Endothelial cell of umbilical vein (primary cell): ENCODE data around the gene TFAP2B. TPM values are rescaled to one million over a fixed set of nuclear protein-coding genes. Genes with fewer than 3 reads are reported as not detected.

ENCODE experiments used
- BruUV-seq: library from RNA; stranded (reverse); fragments of 400-500 nt; replicated peaks from 2 replicates; lab custom pipeline; 2021; lab: Mats Ljungman, UMichigan
- CTCF ChIA-PET: fragments of 300-600, 350-600 bp; sonication (Branson Sonifier 250); formaldehyde crosslinking; loops from one replicate; lab custom pipeline; 2021; ENCODE audit warnings: antibody characterized with exemption, inconsistent platforms; lab: Charles Lee
- POLR2A ChIA-PET: fragments of 300-600, 350-600 bp; sonication (Branson Sonifier 250); formaldehyde crosslinking; loops from one replicate; lab custom pipeline; 2021; ENCODE audit warnings: antibody characterized with exemption, inconsistent platforms; lab: Charles Lee
- DNase-seq: peaks from one replicate; pipeline ENCODE4 v3.0.0-alpha.2; 2011; ENCODE audit warnings: low read depth, low spot score
- FAIRE-seq: peaks from 2 replicates; lab custom pipeline; 2011; peaks lifted over from hg19 to GRCh38; lab: Jason Lieb, UNC
- H2AFZ ChIP-seq: 2 replicates; pipeline ENCODE4 v1.6.0; 2012; ENCODE audit warnings: low read depth, low read length, control low read depth, inconsistent platforms
- H3K27ac ChIP-seq: 2 replicates; pipeline ENCODE4 v1.5.1; 2011; ENCODE audit warnings: low read depth, mild to moderate bottlenecking, control low read depth, low read length, moderate library complexity; ENCODE audit not compliant: insufficient read depth
- H3K27me3 ChIP-seq, 2 experiments: 2 replicates each; pipeline versions ENCODE4 v1.6.0 to v1.6.1; 2011; ENCODE audit warnings: low read length in 2 of 2, mixed read lengths in 1 of 2; ENCODE audit not compliant: control insufficient read depth in 2 of 2, insufficient read depth in 2 of 2
- H3K36me3 ChIP-seq, 2 experiments: 2 replicates in 1 of 2; 3 replicates in 1 of 2; pipeline ENCODE4 v1.5.1; 2011; ENCODE audit warnings: low read length in 2 of 2, mild to moderate bottlenecking in 1 of 2, moderate library complexity in 1 of 2; ENCODE audit not compliant: control insufficient read depth in 2 of 2, insufficient read depth in 2 of 2; ENCODE audit errors: extremely low read depth in 1 of 2
- H3K4me1 ChIP-seq: 3 replicates; pipeline ENCODE4 v1.5.1; 2011; ENCODE audit warnings: mild to moderate bottlenecking, low read length; ENCODE audit not compliant: control insufficient read depth, insufficient read depth; ENCODE audit errors: extremely low read depth
- H3K4me2 ChIP-seq: 2 replicates; pipeline ENCODE4 v1.6.1; 2011; ENCODE audit warnings: low read length, control low read depth, mixed read lengths; ENCODE audit not compliant: insufficient read depth
- H3K4me3 ChIP-seq, 3 experiments: fragments of 200-600 bp in 1 of 3; sonication (generic), shearing (Covaris generic) in 1 of 3; replicated peaks in 1 of 3; 2 replicates each; pipeline ENCODE4 v1.5.1; 2011 to 2016; ENCODE audit warnings: control low read depth in 3 of 3, low read length in 3 of 3, mild to moderate bottlenecking in 2 of 3, inconsistent platforms in 1 of 3, low read depth in 1 of 3, moderate library complexity in 1 of 3; ENCODE audit not compliant: insufficient read depth in 1 of 3
- H3K79me2 ChIP-seq: 2 replicates; pipeline ENCODE4 v1.6.0; 2012; ENCODE audit warnings: low read length, inconsistent platforms; ENCODE audit not compliant: control insufficient read depth, insufficient read depth
- H3K9ac ChIP-seq: replicated peaks from 2 replicates; pipeline ENCODE3; 2011; ENCODE audit warnings: low read length, control low read depth; ENCODE audit not compliant: insufficient read depth; ENCODE audit errors: extremely low read depth
- H3K9me1 ChIP-seq: replicated peaks from 3 replicates; pipeline ENCODE4 v1.6.0; 2011; ENCODE audit warnings: mild to moderate bottlenecking, low read length; ENCODE audit not compliant: control insufficient read depth, insufficient read depth; ENCODE audit errors: extremely low read depth
- H3K9me3 ChIP-seq: replicated peaks from 2 replicates; pipeline ENCODE4 v1.5.1; 2012; ENCODE audit warnings: low read length, inconsistent platforms; ENCODE audit not compliant: control insufficient read depth, insufficient read depth
- H4K20me1 ChIP-seq: replicated peaks from 2 replicates; pipeline ENCODE3; 2011; ENCODE audit warnings: mild to moderate bottlenecking, low read length; ENCODE audit not compliant: control insufficient read depth, insufficient read depth; ENCODE audit errors: extremely low read depth
- EZH2 ChIP-seq: IDR thresholded peaks from 2 replicates; pipeline ENCODE4 v1.6.1; 2012; ENCODE audit warnings: borderline replicate concordance, low read depth, mild to moderate bottlenecking, moderate library complexity, low read length, inconsistent platforms; ENCODE audit not compliant: severe bottlenecking
- GATA2 ChIP-seq: IDR thresholded peaks from 2 replicates; pipeline ENCODE4 v1.7.0; 2011; ENCODE audit warnings: low read depth, mild to moderate bottlenecking, moderate library complexity, mixed read lengths, low read length; ENCODE audit not compliant: insufficient read length, insufficient read depth
- JUN ChIP-seq: IDR thresholded peaks from 2 replicates; pipeline ENCODE4 v1.6.1; 2011; ENCODE audit warnings: borderline replicate concordance, low read depth; ENCODE audit not compliant: insufficient read length, insufficient read depth
- MAX ChIP-seq: IDR thresholded peaks from 2 replicates; pipeline ENCODE4 v1.6.1; 2011; ENCODE audit not compliant: insufficient read depth, insufficient read length
- MYC ChIP-seq: IDR thresholded peaks from one replicate; pipeline ENCODE4 v1.6.1; 2011; ENCODE audit warnings: mild to moderate bottlenecking, low read depth, low read length
- POLR2A ChIP-seq: IDR thresholded peaks from 2 replicates; pipeline ENCODE4 v1.6.1; 2012; ENCODE audit warnings: low read depth, mild to moderate bottlenecking, control low read depth, low read length
- POLR2AphosphoS5 ChIP-seq: IDR thresholded peaks from 2 replicates; pipeline ENCODE4 v1.6.1; 2012; ENCODE audit warnings: low read depth, mild to moderate bottlenecking, control low read depth, low read length, moderate library complexity; ENCODE audit not compliant: insufficient read depth
- dilution Hi-C: fragments of 300-500 bp; cut with MboI; formaldehyde crosslinking; loops from one replicate; pipeline ENCODE4 v1.15.0; 2019; ENCODE audit warnings: low sequenced_read_pairs; ENCODE audit not compliant: extremely low pct_ligation_motif_present
- intact Hi-C: fragments of 100-400 bp; cut with micrococcal nuclease; formaldehyde crosslinking; loops from one replicate; pipeline ENCODE4 v1.10.0; 2022
- polyA plus RNA-seq, 4 experiments: library from polyadenylated mRNA; depleted of rRNA in 3 of 4; stranded (reverse) in 3 of 4; unstranded in 1 of 4; fragments of >200 nt; gene quantifications; 2 replicates each; pipeline versions ENCODE4 v1.2.1 to v1.2.3, GENCODE V29; 2011 to 2012; ENCODE audit warnings: missing spikeins in 1 of 4
- total RNA-seq: library from RNA; stranded (reverse); gene quantifications from 2 replicates; pipeline ENCODE4 v1.2.3, GENCODE V29; 2021
- TF ChIP-seq, protein P1 (sequence below), 2 donors: IDR thresholded peaks; 1 replicate in 1 of 2; 2 replicates in 1 of 2; pipeline ENCODE4 v1.5.1; 2011; ENCODE audit warnings: low read length in 2 of 2, mild to moderate bottlenecking in 2 of 2, moderate library complexity in 2 of 2, control low read depth in 1 of 2, inconsistent platforms in 1 of 2, low read depth in 1 of 2; ENCODE audit not compliant: insufficient read depth in 1 of 2; ENCODE audit errors: extremely low read depth in 1 of 2

TFAP2B gene
- total and polyA plus RNA-seq, 2 donors (not counting 3 experiments of a cell fraction or from before 2014, with no cell fraction given): not detected

- Histone ChIP-seq H3K27me3 (no peaks in the 10 kb centered on the region), H3K4me1 (no peaks in the 10 kb centered on the region), H3K4me3 (no peak overlapping the region), H3K9ac (no peak overlapping the region), H3K27ac (no peak overlapping the region), H4K20me1 (no peaks in the 10 kb centered on the region), H3K9me1 (no peaks in the 10 kb centered on the region), H3K36me3 (no peaks in the 10 kb centered on the region), H3K79me2 (no peaks in the 10 kb centered on the region), H3K9me3 (no peaks in the 10 kb centered on the region), H2AFZ (no peak overlapping the region), H3K4me2 (no peak overlapping the region)
- DNase-seq (no peak), FAIRE-seq (no peak)
- no TSS peak for BruUV-seq
- intact Hi-C loops: loop anchor here (5.0 kb wide), 1 partner anchor 644 kb away; no protein-coding TSS in a partner anchor
- CTCF ChIA-PET: no interaction called here
- POLR2A ChIA-PET: no interaction called here
- no peak for TF ChIP-seq JUN
- TF ChIP-seq GATA2: no peak
- TF ChIP-seq MAX: no peak
- no peak for TF ChIP-seq POLR2AphosphoS5
- TF ChIP-seq EZH2: no peak
- no peak for TF ChIP-seq POLR2A
- dilution Hi-C loops: no loop called here
Measured at GRCh38 chr6:50785921-50786320, 32.8 kb upstream of the TFAP2B start.

DNA sequence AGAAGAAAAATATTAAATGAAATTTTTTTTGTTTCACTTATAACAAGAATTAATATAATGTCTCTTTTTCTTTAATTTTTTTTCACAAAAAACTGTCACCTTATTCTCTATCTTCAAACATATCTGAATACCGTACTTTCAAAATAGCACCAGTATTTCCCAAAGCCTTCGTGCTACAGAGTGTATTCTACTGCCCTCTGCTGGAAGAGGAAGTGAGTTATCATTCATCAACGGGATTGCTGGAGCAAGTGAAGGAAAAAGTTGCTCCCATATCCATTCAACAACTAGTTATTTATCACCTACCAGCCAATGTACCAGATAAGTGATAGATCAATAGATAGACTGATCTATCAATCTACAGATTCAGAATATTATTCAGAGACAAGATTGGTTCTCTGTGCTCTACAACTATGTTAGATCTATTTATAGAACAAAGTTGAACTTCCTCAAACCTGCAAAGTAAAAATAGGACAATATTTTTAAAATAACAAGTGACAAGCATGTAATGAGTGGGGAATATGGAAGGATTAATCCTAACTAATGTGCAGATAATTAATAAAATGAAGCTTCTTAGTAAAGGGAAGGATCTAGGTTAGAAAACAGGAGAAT lies 26.7 kb upstream of the TFAP2B start:
- Histone ChIP-seq H3K9ac (no peak overlapping the region), H3K9me3 (no peaks in the 10 kb centered on the region), H3K79me2 (no peaks in the 10 kb centered on the region), H3K27ac (no peak overlapping the region), H3K27me3 (no peaks in the 10 kb centered on the region), H3K4me3 (no peak overlapping the region), H4K20me1 (no peaks in the 10 kb centered on the region), H3K4me2 (no peak overlapping the region), H2AFZ (no peak overlapping the region), H3K9me1 (no peaks in the 10 kb centered on the region), H3K36me3 (no peaks in the 10 kb centered on the region), H3K4me1 (no peaks in the 10 kb centered on the region)
- TF ChIP-seq MYC (no peak), MAX (no peak)
- TF ChIP-seq, protein P1, sequence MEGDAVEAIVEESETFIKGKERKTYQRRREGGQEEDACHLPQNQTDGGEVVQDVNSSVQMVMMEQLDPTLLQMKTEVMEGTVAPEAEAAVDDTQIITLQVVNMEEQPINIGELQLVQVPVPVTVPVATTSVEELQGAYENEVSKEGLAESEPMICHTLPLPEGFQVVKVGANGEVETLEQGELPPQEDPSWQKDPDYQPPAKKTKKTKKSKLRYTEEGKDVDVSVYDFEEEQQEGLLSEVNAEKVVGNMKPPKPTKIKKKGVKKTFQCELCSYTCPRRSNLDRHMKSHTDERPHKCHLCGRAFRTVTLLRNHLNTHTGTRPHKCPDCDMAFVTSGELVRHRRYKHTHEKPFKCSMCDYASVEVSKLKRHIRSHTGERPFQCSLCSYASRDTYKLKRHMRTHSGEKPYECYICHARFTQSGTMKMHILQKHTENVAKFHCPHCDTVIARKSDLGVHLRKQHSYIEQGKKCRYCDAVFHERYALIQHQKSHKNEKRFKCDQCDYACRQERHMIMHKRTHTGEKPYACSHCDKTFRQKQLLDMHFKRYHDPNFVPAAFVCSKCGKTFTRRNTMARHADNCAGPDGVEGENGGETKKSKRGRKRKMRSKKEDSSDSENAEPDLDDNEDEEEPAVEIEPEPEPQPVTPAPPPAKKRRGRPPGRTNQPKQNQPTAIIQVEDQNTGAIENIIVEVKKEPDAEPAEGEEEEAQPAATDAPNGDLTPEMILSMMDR (IDR thresholded peaks at IDR 0.05; ENCODE audit: extremely low read depth in 1 of 2, insufficient read depth in 1 of 2, low read depth in 1 of 2, low read length in 2 of 2): peak; percentile 46 to 54
- dilution Hi-C loops (no loop called here), intact Hi-C loops (loop anchor here (1.0 kb wide), 2 partner anchors 136 to 664 kb away; no protein-coding TSS in a partner anchor)
- BruUV-seq: no TSS peak
- CTCF ChIA-PET: no interaction called here
- FAIRE-seq (peak; percentile 63), DNase-seq (peak; percentile 50)
- POLR2A ChIA-PET: no interaction called here
